Endothelial cell of umbilical vein (primary cell): ENCODE data around the gene AASDH. TPM values are rescaled to one million over a fixed set of nuclear protein-coding genes. Genes with fewer than 3 reads are reported as not detected.

Experiments
- BruUV-seq: library from RNA; stranded (reverse); fragments of 400-500 nt; replicated peaks from 2 replicates; lab custom pipeline; 2021; lab: Mats Ljungman, UMichigan
- CTCF ChIA-PET: fragments of 300-600, 350-600 bp; sonication (Branson Sonifier 250); formaldehyde crosslinking; loops from one replicate; lab custom pipeline; 2021; ENCODE audit warnings: antibody characterized with exemption, inconsistent platforms; lab: Charles Lee
- POLR2A ChIA-PET: fragments of 300-600, 350-600 bp; sonication (Branson Sonifier 250); formaldehyde crosslinking; loops from one replicate; lab custom pipeline; 2021; ENCODE audit warnings: antibody characterized with exemption, inconsistent platforms; lab: Charles Lee
- DNase-seq: peaks from one replicate; pipeline ENCODE4 v3.0.0-alpha.2; 2011; ENCODE audit warnings: low read depth, low spot score
- FAIRE-seq: peaks from 2 replicates; lab custom pipeline; 2011; peaks lifted over from hg19 to GRCh38; lab: Jason Lieb, UNC
- H2AFZ ChIP-seq: 2 replicates; pipeline ENCODE4 v1.6.0; 2012; ENCODE audit warnings: low read depth, low read length, control low read depth, inconsistent platforms
- H3K27ac ChIP-seq: 2 replicates; pipeline ENCODE4 v1.5.1; 2011; ENCODE audit warnings: low read depth, mild to moderate bottlenecking, control low read depth, low read length, moderate library complexity; ENCODE audit not compliant: insufficient read depth
- H3K27me3 ChIP-seq, 2 experiments: 2 replicates each; pipeline versions ENCODE4 v1.6.0 to v1.6.1; 2011; ENCODE audit warnings: low read length in 2 of 2, mixed read lengths in 1 of 2; ENCODE audit not compliant: control insufficient read depth in 2 of 2, insufficient read depth in 2 of 2
- H3K36me3 ChIP-seq, 2 experiments: 2 replicates in 1 of 2; 3 replicates in 1 of 2; pipeline ENCODE4 v1.5.1; 2011; ENCODE audit warnings: low read length in 2 of 2, mild to moderate bottlenecking in 1 of 2, moderate library complexity in 1 of 2; ENCODE audit not compliant: control insufficient read depth in 2 of 2, insufficient read depth in 2 of 2; ENCODE audit errors: extremely low read depth in 1 of 2
- H3K4me1 ChIP-seq: 3 replicates; pipeline ENCODE4 v1.5.1; 2011; ENCODE audit warnings: mild to moderate bottlenecking, low read length; ENCODE audit not compliant: control insufficient read depth, insufficient read depth; ENCODE audit errors: extremely low read depth
- H3K4me2 ChIP-seq: 2 replicates; pipeline ENCODE4 v1.6.1; 2011; ENCODE audit warnings: low read length, control low read depth, mixed read lengths; ENCODE audit not compliant: insufficient read depth
- H3K4me3 ChIP-seq, 3 experiments: fragments of 200-600 bp in 1 of 3; sonication (generic), shearing (Covaris generic) in 1 of 3; replicated peaks in 1 of 3; 2 replicates each; pipeline ENCODE4 v1.5.1; 2011 to 2016; ENCODE audit warnings: control low read depth in 3 of 3, low read length in 3 of 3, mild to moderate bottlenecking in 2 of 3, inconsistent platforms in 1 of 3, low read depth in 1 of 3, moderate library complexity in 1 of 3; ENCODE audit not compliant: insufficient read depth in 1 of 3
- H3K79me2 ChIP-seq: 2 replicates; pipeline ENCODE4 v1.6.0; 2012; ENCODE audit warnings: low read length, inconsistent platforms; ENCODE audit not compliant: control insufficient read depth, insufficient read depth
- H3K9ac ChIP-seq: replicated peaks from 2 replicates; pipeline ENCODE3; 2011; ENCODE audit warnings: low read length, control low read depth; ENCODE audit not compliant: insufficient read depth; ENCODE audit errors: extremely low read depth
- H3K9me1 ChIP-seq: replicated peaks from 3 replicates; pipeline ENCODE4 v1.6.0; 2011; ENCODE audit warnings: mild to moderate bottlenecking, low read length; ENCODE audit not compliant: control insufficient read depth, insufficient read depth; ENCODE audit errors: extremely low read depth
- H3K9me3 ChIP-seq: replicated peaks from 2 replicates; pipeline ENCODE4 v1.5.1; 2012; ENCODE audit warnings: low read length, inconsistent platforms; ENCODE audit not compliant: control insufficient read depth, insufficient read depth
- H4K20me1 ChIP-seq: replicated peaks from 2 replicates; pipeline ENCODE3; 2011; ENCODE audit warnings: mild to moderate bottlenecking, low read length; ENCODE audit not compliant: control insufficient read depth, insufficient read depth; ENCODE audit errors: extremely low read depth
- EZH2 ChIP-seq: IDR thresholded peaks from 2 replicates; pipeline ENCODE4 v1.6.1; 2012; ENCODE audit warnings: borderline replicate concordance, low read depth, mild to moderate bottlenecking, moderate library complexity, low read length, inconsistent platforms; ENCODE audit not compliant: severe bottlenecking
- FOS ChIP-seq: IDR thresholded peaks from 2 replicates; pipeline ENCODE4 v1.6.1; 2011; ENCODE audit warnings: mild to moderate bottlenecking, low read length, moderate library complexity, borderline replicate concordance; ENCODE audit not compliant: insufficient read depth
- GATA2 ChIP-seq: IDR thresholded peaks from 2 replicates; pipeline ENCODE4 v1.7.0; 2011; ENCODE audit warnings: low read depth, mild to moderate bottlenecking, moderate library complexity, mixed read lengths, low read length; ENCODE audit not compliant: insufficient read length, insufficient read depth
- JUN ChIP-seq: IDR thresholded peaks from 2 replicates; pipeline ENCODE4 v1.6.1; 2011; ENCODE audit warnings: borderline replicate concordance, low read depth; ENCODE audit not compliant: insufficient read length, insufficient read depth
- MYC ChIP-seq: IDR thresholded peaks from one replicate; pipeline ENCODE4 v1.6.1; 2011; ENCODE audit warnings: mild to moderate bottlenecking, low read depth, low read length
- POLR2A ChIP-seq: IDR thresholded peaks from 2 replicates; pipeline ENCODE4 v1.6.1; 2012; ENCODE audit warnings: low read depth, mild to moderate bottlenecking, control low read depth, low read length
- POLR2AphosphoS5 ChIP-seq: IDR thresholded peaks from 2 replicates; pipeline ENCODE4 v1.6.1; 2012; ENCODE audit warnings: low read depth, mild to moderate bottlenecking, control low read depth, low read length, moderate library complexity; ENCODE audit not compliant: insufficient read depth
- dilution Hi-C: fragments of 300-500 bp; cut with MboI; formaldehyde crosslinking; loops from one replicate; pipeline ENCODE4 v1.15.0; 2019; ENCODE audit warnings: low sequenced_read_pairs; ENCODE audit not compliant: extremely low pct_ligation_motif_present
- intact Hi-C: fragments of 100-400 bp; cut with micrococcal nuclease; formaldehyde crosslinking; loops from one replicate; pipeline ENCODE4 v1.10.0; 2022
- polyA plus RNA-seq, 4 experiments: library from polyadenylated mRNA; depleted of rRNA in 3 of 4; stranded (reverse) in 3 of 4; unstranded in 1 of 4; fragments of >200 nt; gene quantifications; 2 replicates each; pipeline versions ENCODE4 v1.2.1 to v1.2.3, GENCODE V29; 2011 to 2012; ENCODE audit warnings: missing spikeins in 1 of 4
- total RNA-seq: library from RNA; stranded (reverse); gene quantifications from 2 replicates; pipeline ENCODE4 v1.2.3, GENCODE V29; 2021
- TF ChIP-seq, protein P1 (sequence below): IDR thresholded peaks from 2 replicates; pipeline ENCODE4 v1.6.1; 2011; ENCODE audit not compliant: insufficient read depth, insufficient read length
- TF ChIP-seq, protein P2 (sequence below), 2 donors: IDR thresholded peaks; 1 replicate in 1 of 2; 2 replicates in 1 of 2; pipeline ENCODE4 v1.5.1; 2011; ENCODE audit warnings: low read length in 2 of 2, mild to moderate bottlenecking in 2 of 2, moderate library complexity in 2 of 2, control low read depth in 1 of 2, inconsistent platforms in 1 of 2, low read depth in 1 of 2; ENCODE audit not compliant: insufficient read depth in 1 of 2; ENCODE audit errors: extremely low read depth in 1 of 2

The AASDH gene
- total and polyA plus RNA-seq, 2 donors (not counting 3 experiments of a cell fraction or from before 2014, with no cell fraction given), result 4.2 to 9.5 TPM

DNA sequence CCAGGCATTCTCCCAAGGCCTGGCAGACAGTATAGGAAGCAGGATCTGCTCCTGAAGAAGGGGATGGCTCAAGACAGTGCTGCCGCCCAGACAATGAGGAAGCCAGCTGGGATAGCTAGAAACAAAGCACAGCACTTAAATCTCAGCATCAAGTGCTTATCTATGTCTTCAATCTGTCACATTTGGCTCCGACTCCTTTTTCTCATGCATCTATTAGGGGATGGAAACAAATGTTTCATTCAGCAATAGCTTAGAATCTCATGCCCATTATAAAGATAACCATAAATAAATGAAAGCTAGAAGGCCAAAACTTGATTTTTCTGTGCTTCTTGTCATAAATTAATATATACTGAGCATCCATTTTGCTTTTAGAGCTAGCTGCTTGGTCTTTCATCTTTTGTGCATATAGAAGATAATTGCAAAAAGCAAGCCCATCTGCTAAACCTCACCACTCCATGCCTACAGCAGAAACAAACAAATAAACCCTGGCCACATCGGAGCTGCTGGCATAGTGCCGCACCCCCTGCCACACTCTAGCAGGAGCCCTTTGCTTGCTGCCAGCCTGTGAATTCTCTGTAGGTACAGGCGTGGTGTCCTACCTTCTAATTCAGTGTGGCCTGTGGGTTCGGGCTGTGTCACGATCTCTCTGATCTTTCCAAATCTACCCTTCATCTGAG lies 75.9 kb downstream of the AASDH start:
- H3K4me2 ChIP-seq, result no peak overlapping the region
- no peaks in the 10 kb centered on the region for H3K27me3 ChIP-seq
- no peak overlapping the region for H3K9ac ChIP-seq
- intact Hi-C loops (no loop called here), dilution Hi-C loops (no loop called here)
- DNase-seq (no peak), FAIRE-seq (no peak)
- no peak overlapping the region for H3K4me3 ChIP-seq
- no peaks in the 10 kb centered on the region for H3K36me3 ChIP-seq
- BruUV-seq, result no TSS peak
- CTCF ChIA-PET, result interaction anchor here (0.7 kb wide), 1 partner anchor 113 kb away, joined by 3 read pairs; no protein-coding TSS in a partner anchor
- H3K27ac ChIP-seq, result no peak overlapping the region
- H3K4me1 ChIP-seq, result no peaks in the 10 kb centered on the region
- H3K9me1 ChIP-seq, result no peaks in the 10 kb centered on the region
- H3K79me2 ChIP-seq, result no peaks in the 10 kb centered on the region
- no peak overlapping the region for H2AFZ ChIP-seq
- H3K9me3 ChIP-seq, result no peaks in the 10 kb centered on the region
- no peaks in the 10 kb centered on the region for H4K20me1 ChIP-seq
- TF ChIP-seq, protein P1, sequence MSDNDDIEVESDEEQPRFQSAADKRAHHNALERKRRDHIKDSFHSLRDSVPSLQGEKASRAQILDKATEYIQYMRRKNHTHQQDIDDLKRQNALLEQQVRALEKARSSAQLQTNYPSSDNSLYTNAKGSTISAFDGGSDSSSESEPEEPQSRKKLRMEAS, result no peak
- no peak for TF ChIP-seq POLR2A
- no peak for TF ChIP-seq POLR2AphosphoS5
- TF ChIP-seq FOS, result no peak
- no peak for TF ChIP-seq GATA2
- TF ChIP-seq, protein P2, sequence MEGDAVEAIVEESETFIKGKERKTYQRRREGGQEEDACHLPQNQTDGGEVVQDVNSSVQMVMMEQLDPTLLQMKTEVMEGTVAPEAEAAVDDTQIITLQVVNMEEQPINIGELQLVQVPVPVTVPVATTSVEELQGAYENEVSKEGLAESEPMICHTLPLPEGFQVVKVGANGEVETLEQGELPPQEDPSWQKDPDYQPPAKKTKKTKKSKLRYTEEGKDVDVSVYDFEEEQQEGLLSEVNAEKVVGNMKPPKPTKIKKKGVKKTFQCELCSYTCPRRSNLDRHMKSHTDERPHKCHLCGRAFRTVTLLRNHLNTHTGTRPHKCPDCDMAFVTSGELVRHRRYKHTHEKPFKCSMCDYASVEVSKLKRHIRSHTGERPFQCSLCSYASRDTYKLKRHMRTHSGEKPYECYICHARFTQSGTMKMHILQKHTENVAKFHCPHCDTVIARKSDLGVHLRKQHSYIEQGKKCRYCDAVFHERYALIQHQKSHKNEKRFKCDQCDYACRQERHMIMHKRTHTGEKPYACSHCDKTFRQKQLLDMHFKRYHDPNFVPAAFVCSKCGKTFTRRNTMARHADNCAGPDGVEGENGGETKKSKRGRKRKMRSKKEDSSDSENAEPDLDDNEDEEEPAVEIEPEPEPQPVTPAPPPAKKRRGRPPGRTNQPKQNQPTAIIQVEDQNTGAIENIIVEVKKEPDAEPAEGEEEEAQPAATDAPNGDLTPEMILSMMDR (IDR thresholded peaks at IDR 0.05; ENCODE audit: extremely low read depth in 1 of 2, insufficient read depth in 1 of 2, low read depth in 1 of 2, low read length in 2 of 2), result no peak
- TF ChIP-seq JUN, result no peak
- TF ChIP-seq EZH2, result no peak
- TF ChIP-seq MYC, result no peak
- POLR2A ChIA-PET, result no interaction called here
